Lower leg skin (tissue), 3 donors: ENCODE results near the gene TRIM41.

Experiments
- CTCF ChIP-seq, 3 donors: fragments of 450-650 bp; IDR thresholded peaks; one replicate each; pipeline ENCODE4 v1.5.1; 2016; ENCODE audit warnings: antibody characterized with exemption in 3 of 3, mild to moderate bottlenecking in 3 of 3, moderate library complexity in 2 of 3
- POLR2A ChIP-seq, 2 donors: fragments of 450-650 bp; IDR thresholded peaks; one replicate each; pipeline ENCODE4 v1.6.1; 2016 to 2017; ENCODE audit warnings: antibody characterized with exemption in 2 of 2, mild to moderate bottlenecking in 1 of 2, moderate library complexity in 1 of 2

DNA sequence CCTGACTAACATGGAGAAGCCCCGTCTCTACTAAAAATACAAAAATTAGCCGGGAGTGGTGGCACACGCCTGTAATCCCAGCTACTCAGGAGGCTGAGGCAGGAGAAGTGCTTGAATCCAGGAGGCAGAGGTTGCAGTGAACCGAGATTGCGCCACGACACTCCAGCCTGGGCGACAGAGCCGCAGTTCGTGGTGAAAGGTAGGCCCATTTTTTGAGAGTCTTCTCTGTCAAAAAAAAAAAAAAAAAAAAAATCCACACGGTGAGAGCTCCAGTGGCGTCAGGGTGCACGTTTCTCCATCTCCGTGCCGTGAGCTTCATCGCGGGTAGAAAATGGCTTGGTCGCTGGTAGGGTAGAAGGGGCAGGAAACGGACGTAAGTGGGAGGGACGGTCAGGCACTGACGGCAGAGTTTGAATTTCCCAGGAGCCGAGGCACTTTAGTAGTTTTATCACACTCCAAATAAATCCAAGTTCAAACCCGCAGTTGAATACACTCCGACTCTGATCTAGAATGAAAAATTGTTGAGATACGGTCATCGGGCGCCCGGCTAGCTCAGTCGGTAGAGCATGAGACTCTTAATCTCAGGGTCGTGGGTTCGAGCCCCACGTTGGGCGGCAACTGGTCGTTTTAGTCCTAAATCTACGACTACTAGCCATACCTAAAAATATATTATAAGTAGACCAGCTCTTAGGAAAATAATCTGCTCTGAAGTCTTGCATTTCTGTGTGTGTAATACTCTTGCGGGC lies 15.7 kb upstream of the TRIM41 start:
- TF ChIP-seq CTCF (IDR thresholded peaks at IDR 0.05) (no peak), POLR2A (IDR thresholded peaks at IDR 0.05) (no peak)
